HG03439 (cell line): ENCODE measurements around the gene SNX27.
"Not testable (repeated sequence)": the region's sequence is repeated elsewhere in the genome, so short reads cannot be mapped to it uniquely, and the experiment has no call there.

Experiments used
- ATAC-seq: cut with Tn5 transposase; IDR thresholded peaks from one replicate; pipeline ENCODE4 v1.9.1; 2021; ENCODE audit warnings: mild to moderate bottlenecking, moderate library complexity; ENCODE audit not compliant: unreplicated experiment

The SNX27 gene

DNA sequence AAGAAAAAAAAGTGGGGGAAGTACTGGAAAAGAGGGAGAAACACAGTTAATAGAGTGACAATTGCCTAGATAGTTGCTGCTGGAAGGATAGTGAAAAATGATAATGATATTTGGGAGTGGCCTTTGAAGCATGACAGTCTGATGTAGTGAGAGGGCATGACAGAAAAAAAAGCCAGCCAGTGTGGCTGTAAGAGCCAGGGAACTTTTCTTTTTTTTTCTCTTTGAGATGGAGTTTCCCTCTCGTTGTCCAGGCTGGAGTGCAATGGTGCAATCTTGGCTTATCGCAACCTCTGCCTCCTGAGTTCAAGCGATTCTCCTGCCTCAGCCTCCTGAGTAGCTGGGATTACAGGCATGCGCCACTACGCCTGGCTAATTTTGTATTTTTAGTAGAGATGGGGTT lies 9.3 kb upstream of the SNX27 start:
- not testable (repeated sequence) for ATAC-seq

- ATAC-seq: no peak
These were observed 7.6 kb upstream of the SNX27 start for GRCh38 chr1:151604291-151604690.

DNA sequence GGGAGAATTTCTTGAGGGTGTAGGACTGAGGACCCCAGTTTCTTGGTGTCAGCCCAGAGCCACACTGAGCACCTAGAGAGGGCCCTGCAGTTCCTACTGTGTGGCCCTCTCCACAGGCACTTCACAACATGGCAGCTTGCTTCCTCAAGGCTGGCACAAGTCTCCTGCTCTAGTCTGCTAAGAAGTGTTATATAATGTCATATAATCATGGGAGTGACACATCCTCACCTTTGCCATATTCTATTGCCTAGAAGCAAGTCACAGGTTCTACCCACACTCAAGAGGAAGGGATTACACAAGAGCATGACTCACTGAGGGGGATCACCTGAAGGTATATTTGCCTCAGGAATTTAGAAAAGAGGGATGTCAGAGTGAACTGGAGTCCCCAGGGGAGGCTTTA lies 5.5 kb upstream of the SNX27 start:
- no peak for ATAC-seq

GRCh38 chr1:151606857-151607256 lies 5.0 kb upstream of the SNX27 start:
- ATAC-seq: no peak

DNA sequence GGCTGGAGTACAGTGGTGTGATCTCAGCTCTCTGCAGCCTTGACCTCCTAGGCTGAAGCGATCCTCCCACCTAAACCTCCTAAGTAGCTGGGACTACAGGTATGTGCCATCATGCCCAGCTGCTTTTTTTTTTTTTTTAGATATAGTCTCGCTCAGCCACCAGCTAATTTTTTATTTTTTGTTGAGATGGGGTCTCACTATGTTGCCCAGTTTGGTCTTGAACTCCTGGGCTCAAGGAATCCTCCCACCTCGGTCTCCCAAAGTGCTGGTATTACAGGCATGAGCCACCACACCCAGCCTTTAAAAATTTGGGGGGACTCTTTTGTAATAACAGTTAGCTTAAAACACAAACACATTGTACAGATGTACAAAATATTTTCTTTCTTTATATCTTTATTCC lies 1.7 kb upstream of the SNX27 start:
- no peak for ATAC-seq

- no peak for ATAC-seq
These were observed 511 bp upstream of the SNX27 start for GRCh38 chr1:151611288-151611790.

- ATAC-seq: peak; percentile 11
These were observed 841 bp downstream of the SNX27 start for GRCh38 chr1:151612501-151613281.

DNA sequence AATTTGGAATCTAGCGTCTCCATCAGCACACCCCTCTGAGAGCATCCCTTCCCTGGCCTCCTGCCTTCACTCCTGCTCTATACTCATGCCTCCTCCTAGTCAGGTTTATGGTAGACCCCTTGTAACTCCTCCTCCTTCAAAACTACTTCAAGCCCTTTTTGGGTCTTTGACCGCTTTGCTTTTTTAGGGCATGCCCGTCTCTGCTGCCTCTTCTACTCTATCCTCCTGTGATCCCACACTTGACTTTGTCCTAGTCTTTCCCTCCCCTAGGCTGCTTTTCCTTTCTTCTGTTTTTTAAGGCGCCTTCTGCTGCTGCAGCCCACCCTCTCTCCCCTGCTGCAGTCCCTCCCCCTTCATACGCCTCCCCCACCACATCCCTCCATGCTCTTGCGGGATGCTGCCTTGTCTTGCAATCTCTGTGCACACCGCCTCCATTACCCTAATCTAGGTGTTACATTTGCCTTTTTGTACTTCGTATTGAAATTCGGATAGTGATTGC lies 1.5 kb downstream of the SNX27 start:
- ATAC-seq: no peak

- no peak for ATAC-seq
These were observed 4.1 kb downstream of the SNX27 start for GRCh38 chr1:151615711-151616504.

DNA sequence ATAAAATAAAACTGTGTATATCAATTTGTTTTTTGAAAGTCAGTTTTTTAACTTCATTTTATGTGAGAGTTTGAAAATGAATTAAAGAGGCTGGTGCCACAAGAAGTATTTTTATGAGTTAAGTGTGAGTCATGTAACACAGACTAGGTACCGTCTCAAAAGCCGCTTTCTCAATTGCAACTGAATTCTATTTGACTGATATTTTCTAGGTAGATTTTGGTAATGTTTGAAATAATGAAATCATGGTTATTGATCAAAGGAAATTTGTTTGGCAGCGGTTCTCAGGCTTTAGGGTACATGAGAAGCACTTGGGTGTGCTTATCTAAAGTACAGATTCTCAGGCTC lies 4.6 kb downstream of the SNX27 start:
- no peak for ATAC-seq

DNA sequence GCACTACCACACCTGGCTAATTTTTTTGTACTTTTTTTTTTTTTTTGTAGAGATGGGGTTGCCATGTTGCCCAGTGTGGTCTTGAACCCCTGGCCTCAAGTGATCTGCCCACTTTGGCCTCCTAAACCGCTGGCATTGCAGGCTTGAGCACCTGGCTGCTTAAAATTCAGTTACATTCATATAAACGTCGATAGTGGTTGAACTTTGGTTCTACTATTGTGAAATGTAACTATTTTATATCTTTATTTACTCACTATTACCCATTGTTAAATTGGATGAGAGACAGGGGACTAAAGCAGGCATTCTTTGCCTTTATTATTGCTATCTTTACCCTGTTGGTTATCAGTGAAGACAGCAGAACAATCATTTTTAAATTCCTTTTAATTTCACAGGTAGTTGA lies 6.2 kb downstream of the SNX27 start:
- ATAC-seq: no peak

GRCh38 chr1:151618470-151618869 lies 6.6 kb downstream of the SNX27 start:
- ATAC-seq: no peak

DNA sequence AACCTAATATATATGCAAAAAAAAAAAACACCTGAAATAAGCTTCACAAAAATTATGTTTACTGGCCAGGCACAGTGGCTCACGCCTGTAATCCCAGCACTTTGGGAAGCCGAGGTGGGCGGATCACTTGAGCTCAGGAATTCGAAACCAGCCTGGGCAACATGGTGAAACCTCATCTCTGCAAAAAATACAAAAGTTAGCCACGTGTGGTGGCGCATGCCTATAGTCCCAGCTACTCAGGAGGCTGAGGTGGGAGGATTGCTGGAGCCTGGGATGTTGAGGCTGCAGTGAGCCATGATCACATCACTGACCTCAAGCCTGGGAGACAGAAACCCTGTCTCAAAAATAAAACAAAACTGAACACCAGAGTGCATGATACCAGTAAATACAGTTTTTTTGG lies 7.1 kb downstream of the SNX27 start:
- not testable (repeated sequence) for ATAC-seq

DNA sequence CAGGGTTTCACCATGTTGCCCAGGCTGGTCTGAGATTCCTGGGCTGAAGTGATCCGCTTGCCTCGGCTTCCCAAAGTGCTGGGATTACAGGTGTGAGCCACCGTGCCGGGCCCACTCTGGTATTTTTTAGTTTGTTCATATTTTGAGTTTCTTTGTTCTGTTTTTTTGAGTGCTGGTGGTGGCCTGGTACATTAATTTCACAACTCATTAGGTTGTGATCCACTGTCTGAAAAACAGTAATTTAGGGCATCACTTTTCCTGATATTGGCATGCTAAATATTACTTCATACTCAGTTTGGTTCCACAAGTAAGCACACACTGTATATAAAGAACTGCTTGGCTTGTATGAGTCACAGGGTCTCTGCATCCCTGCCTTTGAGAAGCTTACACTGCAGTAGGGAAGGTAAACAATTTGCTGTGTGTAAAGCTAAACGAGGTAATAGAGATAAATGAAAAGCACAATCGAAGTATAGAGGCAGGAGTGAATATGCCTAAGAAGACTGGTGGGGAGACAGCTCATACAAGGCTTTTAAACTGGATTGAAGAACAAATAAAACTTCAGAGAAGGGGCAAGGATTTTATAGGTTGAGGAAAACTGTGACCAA lies 7.7 kb downstream of the SNX27 start:
- ATAC-seq: no peak

GRCh38 chr1:151620286-151620685 lies 8.4 kb downstream of the SNX27 start:
- no peak for ATAC-seq

- no peak for ATAC-seq
These were observed 9.5 kb downstream of the SNX27 start for GRCh38 chr1:151621351-151621750.

DNA sequence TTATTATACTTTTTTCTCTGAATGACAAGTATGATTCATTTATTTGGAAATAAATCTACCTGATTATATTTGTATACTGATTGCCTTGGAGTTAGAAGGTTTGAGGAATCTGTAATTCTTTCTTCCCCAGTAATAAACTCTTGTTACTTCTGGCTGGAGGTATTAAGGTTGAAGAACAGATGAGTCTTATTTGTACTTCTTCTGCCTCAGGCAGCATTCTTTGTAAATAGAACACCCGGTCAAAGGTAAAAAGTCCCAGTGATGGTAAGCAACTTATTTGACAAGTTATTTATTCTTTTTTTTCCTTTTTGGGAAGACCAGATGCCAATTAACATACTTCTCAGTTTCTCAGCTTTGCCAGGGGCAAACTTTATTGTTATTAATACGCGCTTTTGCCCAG lies 12.9 kb downstream of the SNX27 start:
- ATAC-seq: no peak

GRCh38 chr1:151626740-151627334 lies 15.0 kb downstream of the SNX27 start:
- no peak for ATAC-seq

- ATAC-seq: no peak
These were observed 17.4 kb downstream of the SNX27 start for GRCh38 chr1:151629278-151629677.

GRCh38 chr1:151635479-151636072 lies 23.7 kb downstream of the SNX27 start:
- ATAC-seq: no peak
